ENCODE data around the gene NAALADL1.

DNA sequence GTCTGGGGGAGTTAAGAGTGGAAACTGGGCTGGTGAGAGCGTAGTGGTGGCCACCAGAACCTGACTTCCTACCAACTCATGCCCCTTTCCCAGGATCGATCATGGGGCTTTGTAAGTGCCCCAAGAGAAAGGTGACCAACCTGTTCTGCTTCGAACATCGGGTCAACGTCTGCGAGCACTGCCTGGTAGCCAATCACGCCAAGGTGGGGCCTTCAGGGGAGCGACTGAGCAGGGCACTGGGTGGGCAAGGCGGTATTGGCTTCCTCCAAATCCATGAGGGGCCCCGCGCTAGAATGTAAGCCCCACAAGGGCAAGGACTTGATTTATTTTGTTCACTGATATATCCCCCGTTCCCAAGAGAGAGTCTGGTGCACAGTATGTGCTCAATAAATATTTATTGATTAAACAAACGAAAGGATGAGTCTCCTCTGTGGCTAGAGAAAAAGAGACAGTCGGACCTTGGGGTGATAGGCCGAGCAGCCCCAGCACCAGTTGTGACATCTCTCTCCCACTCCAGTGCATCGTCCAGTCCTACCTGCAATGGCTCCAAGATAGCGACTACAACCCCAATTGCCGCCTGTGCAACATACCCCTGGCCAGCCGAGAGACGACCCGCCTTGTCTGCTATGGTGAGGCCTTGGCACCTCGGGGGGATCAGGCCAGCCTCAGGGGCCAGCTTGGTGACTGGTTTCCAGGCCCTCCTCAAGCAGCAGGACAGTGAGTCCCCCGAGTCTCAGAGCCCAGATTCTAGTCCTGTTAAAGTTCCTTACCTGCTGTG is 26.4 kb upstream of the NAALADL1 start:
- TF ChIP-seq CEBPB (IDR thresholded peaks at IDR 0.05; ENCODE audit: low read depth, low read length) (no peak), RFX5 (IDR thresholded peaks at IDR 0.05; ENCODE audit: low read depth, low read length) (no peak)
- TF ChIP-seq, protein P1, sequence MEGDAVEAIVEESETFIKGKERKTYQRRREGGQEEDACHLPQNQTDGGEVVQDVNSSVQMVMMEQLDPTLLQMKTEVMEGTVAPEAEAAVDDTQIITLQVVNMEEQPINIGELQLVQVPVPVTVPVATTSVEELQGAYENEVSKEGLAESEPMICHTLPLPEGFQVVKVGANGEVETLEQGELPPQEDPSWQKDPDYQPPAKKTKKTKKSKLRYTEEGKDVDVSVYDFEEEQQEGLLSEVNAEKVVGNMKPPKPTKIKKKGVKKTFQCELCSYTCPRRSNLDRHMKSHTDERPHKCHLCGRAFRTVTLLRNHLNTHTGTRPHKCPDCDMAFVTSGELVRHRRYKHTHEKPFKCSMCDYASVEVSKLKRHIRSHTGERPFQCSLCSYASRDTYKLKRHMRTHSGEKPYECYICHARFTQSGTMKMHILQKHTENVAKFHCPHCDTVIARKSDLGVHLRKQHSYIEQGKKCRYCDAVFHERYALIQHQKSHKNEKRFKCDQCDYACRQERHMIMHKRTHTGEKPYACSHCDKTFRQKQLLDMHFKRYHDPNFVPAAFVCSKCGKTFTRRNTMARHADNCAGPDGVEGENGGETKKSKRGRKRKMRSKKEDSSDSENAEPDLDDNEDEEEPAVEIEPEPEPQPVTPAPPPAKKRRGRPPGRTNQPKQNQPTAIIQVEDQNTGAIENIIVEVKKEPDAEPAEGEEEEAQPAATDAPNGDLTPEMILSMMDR (conservative IDR thresholded peaks at IDR 0.05; ENCODE audit: low read depth, low read length), result no peak
